ENCODE results near the gene FHIT.

DNA sequence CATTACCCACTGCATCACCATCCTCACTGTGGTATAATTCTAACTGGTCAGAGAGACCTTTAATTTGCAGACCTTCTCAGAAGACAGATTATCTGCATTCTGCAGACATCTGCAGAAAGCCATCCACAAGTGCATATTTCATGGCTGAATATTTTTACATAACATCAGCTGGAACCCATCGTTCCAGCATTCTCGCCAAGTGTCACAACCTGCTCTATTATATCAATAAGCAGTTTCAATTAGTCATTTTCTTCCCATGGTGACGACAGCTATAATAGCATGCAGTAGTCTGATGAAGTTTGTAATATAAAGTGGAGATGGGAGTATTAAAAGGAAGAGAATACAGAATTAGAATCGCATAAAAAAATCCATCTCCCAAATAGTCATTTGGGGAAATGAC is 334.7 kb downstream of the FHIT start:
- TF ChIP-seq, protein P1, sequence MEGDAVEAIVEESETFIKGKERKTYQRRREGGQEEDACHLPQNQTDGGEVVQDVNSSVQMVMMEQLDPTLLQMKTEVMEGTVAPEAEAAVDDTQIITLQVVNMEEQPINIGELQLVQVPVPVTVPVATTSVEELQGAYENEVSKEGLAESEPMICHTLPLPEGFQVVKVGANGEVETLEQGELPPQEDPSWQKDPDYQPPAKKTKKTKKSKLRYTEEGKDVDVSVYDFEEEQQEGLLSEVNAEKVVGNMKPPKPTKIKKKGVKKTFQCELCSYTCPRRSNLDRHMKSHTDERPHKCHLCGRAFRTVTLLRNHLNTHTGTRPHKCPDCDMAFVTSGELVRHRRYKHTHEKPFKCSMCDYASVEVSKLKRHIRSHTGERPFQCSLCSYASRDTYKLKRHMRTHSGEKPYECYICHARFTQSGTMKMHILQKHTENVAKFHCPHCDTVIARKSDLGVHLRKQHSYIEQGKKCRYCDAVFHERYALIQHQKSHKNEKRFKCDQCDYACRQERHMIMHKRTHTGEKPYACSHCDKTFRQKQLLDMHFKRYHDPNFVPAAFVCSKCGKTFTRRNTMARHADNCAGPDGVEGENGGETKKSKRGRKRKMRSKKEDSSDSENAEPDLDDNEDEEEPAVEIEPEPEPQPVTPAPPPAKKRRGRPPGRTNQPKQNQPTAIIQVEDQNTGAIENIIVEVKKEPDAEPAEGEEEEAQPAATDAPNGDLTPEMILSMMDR (IDR thresholded peaks at IDR 0.05) = no peak
- TF ChIP-seq POLR2A (IDR thresholded peaks at IDR 0.05) = no peak
- no peak for TF ChIP-seq POLR2AphosphoS5 (IDR thresholded peaks at IDR 0.05)
